Stimulated activated CD4-positive, alpha-beta T cell treated with anti-CD3 and anti-CD28 coated beads, Interleukin-4, amount 100 ng/mL, for 4 hours (primary cell): Measurements from ENCODE around the gene WBP2.

Source experiments
- DNase-seq, 2 experiments: peaks; one replicate each; pipeline ENCODE4 v3.0.0-alpha.2; 2020

WBP2 gene

GRCh38 chr17:75826561-75827307 lies 28.4 kb downstream of the WBP2 start:
- no peak for DNase-seq

- no peak for DNase-seq
Measured at GRCh38 chr17:75825748-75826370, 29.3 kb downstream of the WBP2 start.

- no peak for DNase-seq
Measured at GRCh38 chr17:75825149-75825552, 30.0 kb downstream of the WBP2 start.

- DNase-seq, result no peak
Measured at GRCh38 chr17:75824666-75825065, 30.5 kb downstream of the WBP2 start.

GRCh38 chr17:75824050-75824552 lies 31.0 kb downstream of the WBP2 start:
- DNase-seq, result no peak

DNA sequence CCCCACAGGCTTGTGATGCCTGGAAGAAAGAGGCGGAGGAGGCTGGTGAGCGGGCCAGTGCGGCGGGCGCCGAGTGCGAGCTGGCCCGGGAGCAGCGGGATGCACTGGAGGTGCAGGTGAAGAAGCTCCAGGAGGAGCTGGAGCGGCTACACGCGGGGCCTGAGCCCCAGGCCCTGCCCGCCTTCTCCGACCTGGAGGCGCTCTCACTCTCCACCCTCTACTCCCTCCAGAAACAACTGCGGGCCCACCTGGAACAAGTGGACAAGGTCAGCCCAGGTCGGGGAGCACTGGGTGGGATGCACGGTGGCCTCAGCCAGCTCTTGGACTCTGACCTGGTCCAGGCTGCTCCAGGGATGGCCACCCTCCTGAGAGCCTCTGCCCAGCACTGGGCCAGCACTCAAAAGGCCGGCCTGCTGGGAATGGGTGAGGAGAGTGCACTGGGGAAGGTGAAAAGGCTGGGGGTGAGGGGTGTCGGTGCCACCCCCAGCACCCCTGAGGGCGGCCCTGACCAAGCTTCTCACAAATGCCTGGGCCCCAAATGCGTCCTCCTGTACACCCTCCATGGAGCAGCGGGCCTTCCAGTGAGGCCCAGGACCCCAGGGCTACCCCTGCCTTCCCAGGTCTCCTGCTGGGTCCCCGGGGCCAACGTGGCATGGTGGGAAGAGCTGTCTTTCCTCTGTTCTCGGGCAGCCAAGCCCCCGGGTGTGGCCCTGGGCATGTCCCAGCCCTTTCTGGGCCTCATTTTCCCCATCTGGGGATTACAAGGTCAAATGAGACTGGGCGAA lies 31.7 kb downstream of the WBP2 start:
- DNase-seq, result no peak

DNA sequence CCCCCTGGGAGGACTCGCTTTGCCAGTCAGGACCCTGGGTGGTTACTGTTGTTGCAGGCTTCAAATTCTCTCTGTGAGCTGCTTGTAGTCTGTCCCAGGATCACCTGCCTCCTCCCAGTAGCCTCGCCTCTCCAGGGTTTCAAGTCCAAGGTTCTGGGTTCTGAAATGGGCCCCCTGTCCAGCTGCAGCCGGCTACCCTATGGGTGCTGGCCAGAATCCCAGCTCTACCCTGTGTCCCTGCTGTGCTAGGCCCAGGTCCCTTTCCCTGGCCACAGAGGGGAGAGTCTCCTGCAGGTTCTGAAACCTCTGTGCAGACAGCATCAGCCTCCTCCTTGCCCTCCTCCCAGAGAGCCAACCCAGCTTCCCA lies 32.4 kb downstream of the WBP2 start:
- no peak for DNase-seq

- DNase-seq, result peak in 1 of 2 experiments; percentile 41
Measured at GRCh38 chr17:75822119-75822799, 32.9 kb downstream of the WBP2 start.

DNA sequence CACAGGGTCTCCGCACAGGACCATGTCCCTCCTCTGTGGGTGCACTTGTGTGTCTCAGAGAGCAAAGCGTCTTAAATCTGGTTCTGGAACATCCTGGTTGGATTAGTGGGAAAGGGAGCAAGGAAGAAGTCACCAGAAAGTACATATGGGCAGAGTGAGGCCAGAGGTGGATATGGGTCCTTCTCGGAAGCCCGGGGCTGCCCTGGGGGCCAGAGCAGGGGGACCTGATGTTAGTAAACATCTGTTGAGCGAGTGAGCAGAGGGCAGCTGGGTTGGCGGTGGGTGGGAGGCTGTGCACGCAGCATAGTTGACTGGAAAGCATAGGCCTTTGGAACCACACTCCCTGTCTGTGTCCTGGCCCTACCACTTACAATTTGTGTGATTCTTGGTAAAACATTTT lies 33.6 kb downstream of the WBP2 start:
- DNase-seq, result no peak

DNA sequence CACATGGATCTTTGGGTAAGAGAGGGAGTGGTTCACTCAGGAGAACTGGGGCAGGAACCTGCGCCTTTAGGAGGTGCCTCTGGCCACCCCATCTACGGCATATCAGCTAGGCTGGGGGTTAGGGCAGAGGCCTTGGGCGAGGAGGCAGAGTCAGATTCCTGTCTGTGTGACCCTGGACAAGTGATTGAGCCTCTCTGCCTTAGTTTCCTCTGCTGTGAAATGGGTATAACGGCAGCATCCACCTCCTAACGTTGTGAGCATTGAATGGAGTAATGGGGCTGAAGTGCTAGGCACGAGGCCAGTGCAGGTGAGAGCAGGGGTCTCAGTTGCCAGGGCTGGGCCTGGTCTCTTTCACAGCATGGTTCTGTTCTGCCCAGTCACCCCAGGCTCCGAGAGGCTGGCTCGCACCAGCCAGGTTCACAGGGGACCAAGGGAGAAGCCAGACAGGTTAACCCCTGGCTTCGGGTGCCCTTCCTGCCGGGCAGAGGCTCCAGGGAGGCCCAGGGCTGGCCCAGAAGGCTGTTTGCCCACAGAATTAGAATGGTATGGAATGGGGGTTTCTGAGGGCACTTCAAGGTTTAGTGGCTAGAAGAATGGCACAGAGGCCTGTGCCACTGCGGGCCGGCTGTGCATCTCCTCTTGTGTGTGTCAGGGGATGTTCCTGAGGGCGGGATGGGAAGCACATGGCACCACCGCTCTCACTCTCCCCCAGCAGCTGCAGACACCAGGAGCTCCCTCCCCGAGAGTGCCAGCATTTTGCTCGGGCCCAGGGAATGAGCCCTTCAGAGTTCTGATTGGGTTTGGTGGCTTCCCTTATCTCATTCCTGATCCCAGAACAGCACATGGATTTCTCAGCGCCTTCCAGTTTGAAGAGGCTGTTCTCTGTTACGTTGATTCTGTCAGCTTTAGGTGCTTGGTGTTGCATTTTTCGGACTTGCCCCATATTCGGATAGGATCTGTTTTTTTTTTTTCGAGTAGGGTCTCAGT lies 34.7 kb downstream of the WBP2 start:
- DNase-seq, result no peak

GRCh38 chr17:75819678-75820077 lies 35.5 kb downstream of the WBP2 start:
- DNase-seq, result no peak

GRCh38 chr17:75819116-75819515 lies 36.0 kb downstream of the WBP2 start:
- DNase-seq, result no peak

DNA sequence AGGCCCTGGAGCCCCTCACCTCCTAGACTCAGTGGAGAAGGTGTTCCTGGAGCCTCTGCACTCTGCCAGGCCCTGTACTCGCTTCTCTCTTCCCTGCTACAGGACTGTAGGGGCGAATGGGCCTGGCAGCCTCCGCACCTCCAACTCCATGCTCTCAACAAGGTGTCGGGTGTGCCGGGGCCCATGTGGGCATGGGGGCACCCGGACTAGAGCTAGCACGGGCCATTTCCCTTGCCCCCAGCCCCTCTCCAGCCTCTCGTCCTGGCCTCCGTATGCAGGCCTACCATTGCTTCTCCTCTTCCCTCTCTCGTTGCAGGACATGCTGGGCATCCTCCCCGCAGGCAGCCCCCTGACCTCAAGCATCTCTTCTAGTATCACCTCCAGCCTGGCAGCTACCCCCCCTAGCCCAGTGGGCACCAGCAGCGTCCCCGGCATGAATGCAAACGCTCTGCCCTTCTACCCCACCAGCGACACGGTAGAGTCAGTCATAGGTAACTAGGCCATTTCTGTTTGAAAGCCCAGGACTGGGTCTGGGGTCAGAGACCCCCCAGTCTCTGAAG lies 36.7 kb downstream of the WBP2 start:
- no peak for DNase-seq

- DNase-seq, result no peak
Measured at GRCh38 chr17:75817571-75817970, 37.6 kb downstream of the WBP2 start.

- DNase-seq, result no peak
Measured at GRCh38 chr17:75816693-75817092, 38.4 kb downstream of the WBP2 start.

- no peak for DNase-seq
Measured at GRCh38 chr17:75815399-75815798, 39.7 kb downstream of the WBP2 start.

- no peak for DNase-seq
Measured at GRCh38 chr17:75814900-75815373, 40.2 kb downstream of the WBP2 start.

DNA sequence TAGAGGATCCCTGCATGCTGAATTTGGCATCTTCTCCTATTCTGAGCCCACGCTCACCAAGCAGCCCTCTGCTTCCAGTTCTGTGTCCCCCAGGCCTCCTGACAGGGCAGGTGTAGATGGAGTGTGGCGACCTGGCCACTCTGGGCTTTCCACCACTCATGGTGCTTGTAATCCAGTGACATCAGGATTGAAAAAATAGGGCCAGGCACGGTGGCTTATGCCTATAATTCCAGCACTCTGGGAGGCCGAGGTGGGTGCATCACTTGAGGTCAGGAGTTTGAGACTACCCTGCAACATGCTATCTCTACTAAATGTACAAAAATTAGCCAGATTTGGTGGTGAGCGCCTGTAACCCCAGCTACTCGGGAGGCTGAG lies 41.1 kb downstream of the WBP2 start:
- no peak for DNase-seq

- DNase-seq, result no peak
Measured at GRCh38 chr17:75813081-75814020, 41.8 kb downstream of the WBP2 start.
